ENCODE measurements around the gene FTL.

DNA sequence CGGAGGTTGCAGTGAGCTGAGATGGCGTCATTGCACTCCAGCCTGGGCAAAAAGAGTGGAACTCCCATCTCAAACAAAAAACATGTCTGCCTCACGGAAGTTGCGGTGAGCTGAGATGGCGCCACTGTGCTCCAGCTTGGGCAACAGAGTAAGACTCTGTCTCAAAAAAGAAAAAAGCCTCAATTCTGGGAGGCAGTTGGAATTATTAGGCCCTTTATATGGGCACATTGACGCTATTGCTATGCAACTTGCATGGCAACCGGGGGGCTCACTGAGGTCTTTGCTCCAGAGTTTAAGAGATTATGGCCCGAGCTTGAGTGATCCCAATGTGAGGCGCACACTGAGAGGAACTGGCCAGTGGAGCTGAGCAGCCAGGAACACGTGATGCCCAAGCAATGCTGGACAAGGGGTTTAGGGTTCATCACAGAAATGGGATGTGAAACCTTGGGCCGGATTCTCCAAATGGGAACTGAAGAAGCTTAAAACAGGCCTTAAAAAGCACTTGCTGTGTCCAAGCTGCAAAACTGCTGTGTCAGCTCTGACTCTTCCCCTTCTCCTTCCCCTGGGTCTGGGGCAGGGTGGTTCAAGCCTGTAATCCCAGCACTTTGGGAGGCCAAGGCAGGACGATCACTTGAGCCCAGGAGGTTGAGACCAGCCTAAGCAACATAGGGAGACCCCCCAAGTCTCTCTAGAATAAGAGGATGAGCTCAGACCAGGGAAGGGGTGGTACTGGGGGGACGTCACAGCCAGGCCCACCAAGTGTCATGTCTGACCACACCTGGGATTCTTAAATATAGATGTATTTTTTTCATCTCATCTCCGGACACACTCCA, 2.5 kb downstream of the FTL start:
- TF ChIP-seq SP1 (IDR thresholded peaks at IDR 0.05) (peak; percentile 27), TAF1 (conservative IDR thresholded peaks at IDR 0.05) (no peak), FOXA1 (IDR thresholded peaks at IDR 0.05) (no peak), GABPA (IDR thresholded peaks at IDR 0.05 in 1 of 2, conservative IDR thresholded peaks at IDR 0.05 in 1 of 2) (no peak)
- TF ChIP-seq, protein P1, sequence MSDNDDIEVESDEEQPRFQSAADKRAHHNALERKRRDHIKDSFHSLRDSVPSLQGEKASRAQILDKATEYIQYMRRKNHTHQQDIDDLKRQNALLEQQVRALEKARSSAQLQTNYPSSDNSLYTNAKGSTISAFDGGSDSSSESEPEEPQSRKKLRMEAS (IDR thresholded peaks at IDR 0.05) = peak; percentile 65
- TF ChIP-seq, protein P2, sequence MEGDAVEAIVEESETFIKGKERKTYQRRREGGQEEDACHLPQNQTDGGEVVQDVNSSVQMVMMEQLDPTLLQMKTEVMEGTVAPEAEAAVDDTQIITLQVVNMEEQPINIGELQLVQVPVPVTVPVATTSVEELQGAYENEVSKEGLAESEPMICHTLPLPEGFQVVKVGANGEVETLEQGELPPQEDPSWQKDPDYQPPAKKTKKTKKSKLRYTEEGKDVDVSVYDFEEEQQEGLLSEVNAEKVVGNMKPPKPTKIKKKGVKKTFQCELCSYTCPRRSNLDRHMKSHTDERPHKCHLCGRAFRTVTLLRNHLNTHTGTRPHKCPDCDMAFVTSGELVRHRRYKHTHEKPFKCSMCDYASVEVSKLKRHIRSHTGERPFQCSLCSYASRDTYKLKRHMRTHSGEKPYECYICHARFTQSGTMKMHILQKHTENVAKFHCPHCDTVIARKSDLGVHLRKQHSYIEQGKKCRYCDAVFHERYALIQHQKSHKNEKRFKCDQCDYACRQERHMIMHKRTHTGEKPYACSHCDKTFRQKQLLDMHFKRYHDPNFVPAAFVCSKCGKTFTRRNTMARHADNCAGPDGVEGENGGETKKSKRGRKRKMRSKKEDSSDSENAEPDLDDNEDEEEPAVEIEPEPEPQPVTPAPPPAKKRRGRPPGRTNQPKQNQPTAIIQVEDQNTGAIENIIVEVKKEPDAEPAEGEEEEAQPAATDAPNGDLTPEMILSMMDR (IDR thresholded peaks at IDR 0.05; ENCODE audit: low read depth, low read length, missing input control) = no peak
